ENCODE results near the gene FOXA3.
"Not testable (repeated sequence)": the region's sequence is repeated elsewhere in the genome, so short reads cannot be mapped to it uniquely, and the experiment has no call there.

Gene FOXA3

DNA sequence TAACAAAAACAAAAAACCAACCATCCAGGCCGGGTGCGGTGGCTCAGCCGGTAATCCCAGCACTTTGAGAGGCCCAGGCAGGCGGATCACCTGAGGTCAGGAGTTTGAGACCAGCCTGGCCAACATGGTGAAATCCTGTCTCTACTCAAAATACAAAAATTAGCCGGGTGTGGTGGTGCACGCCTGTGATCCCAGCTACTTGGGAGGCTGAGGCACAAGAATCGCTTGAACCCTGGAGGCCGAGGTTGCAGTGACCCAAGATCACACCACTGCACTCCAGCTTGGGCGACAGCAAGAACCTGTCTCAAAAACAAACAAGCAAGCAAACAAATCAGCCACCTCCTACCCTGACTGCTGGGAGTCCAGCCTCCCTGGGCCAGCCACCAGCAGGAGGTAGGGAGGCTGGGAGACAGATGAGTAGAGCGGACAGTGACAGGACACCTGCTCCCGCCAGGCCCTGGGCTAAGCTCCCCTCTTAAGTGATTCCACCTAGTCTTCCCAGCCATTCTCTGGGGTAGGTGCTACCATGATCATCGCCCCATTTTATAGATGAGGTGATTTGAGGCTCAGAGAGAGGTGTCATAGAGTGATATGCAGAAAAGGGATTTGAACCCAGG, 32.0 kb downstream of the FOXA3 start:
- DNase-seq: not testable (repeated sequence)

GRCh38 chr19:45897261-45897812, 33.2 kb downstream of the FOXA3 start:
- DNase-seq: no peak

- no peak for DNase-seq
Measured at GRCh38 chr19:45899253-45899652, 35.1 kb downstream of the FOXA3 start.

DNA sequence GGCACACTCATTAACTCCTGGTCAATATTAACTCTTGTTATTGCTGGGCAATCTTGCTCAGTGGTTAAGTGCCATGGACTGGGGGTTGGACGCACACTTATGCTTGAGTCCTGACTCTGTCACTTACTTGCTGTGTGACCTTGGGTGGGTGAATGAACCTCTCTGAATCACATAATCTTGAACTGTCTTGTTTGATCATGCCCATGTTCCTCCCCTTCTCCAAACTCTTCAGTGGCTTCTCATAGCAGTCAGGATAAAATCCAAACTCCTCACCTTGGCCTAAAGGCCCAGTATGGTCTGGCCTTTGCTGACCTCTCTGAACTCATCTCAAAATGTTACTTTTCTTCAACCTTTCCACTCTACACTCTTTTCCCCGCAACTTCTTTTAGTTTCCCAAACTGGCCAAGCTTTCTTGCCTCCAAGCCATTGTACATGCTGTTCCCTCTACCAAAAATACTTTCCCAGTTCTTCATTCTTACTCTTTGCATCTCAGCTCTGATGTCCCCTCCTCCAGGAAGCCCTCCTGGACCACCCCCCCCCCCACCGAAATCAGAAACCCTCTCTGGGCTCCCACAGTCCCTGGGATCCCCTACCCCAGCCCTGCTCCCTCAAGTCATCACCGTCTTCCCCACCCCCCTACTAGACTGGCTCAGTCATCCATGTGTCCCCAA, 35.9 kb downstream of the FOXA3 start:
- DNase-seq: no peak

- no peak for DNase-seq
Measured at GRCh38 chr19:45900738-45901431, 36.8 kb downstream of the FOXA3 start.

- DNase-seq: peak; percentile 45
Measured at GRCh38 chr19:45901432-45901911, 37.3 kb downstream of the FOXA3 start.

- no peak for DNase-seq
Measured at GRCh38 chr19:45901912-45902650, 38.0 kb downstream of the FOXA3 start, which contains the start of gene MYPOP. MYPOP (minus strand) TSS chr19:45902613; CDS start chr19:45901773, 840 bp downstream.

- peak; percentile 100 for DNase-seq
Measured at GRCh38 chr19:45902651-45903625, 38.8 kb downstream of the FOXA3 start.

DNA sequence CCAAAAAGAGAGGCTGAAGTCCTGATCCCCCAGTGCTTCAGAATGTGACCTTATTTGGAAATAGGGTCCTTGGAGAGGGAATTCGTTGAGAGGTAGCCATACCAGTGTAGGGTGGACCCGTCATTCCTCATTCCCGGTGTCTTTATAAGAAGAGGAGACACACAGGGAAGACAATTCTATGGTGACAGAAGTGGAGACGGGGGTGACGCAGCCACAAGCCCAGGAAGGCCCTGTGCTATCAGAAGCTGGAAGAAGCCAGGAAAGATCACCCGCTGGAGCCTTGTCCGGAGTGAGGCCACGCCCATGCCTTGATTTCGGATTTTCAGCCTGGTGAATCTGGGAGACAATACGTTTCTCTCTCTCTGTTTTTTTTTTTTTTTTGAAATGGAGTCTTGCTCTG, 40.9 kb downstream of the FOXA3 start:
- DNase-seq: no peak

DNA sequence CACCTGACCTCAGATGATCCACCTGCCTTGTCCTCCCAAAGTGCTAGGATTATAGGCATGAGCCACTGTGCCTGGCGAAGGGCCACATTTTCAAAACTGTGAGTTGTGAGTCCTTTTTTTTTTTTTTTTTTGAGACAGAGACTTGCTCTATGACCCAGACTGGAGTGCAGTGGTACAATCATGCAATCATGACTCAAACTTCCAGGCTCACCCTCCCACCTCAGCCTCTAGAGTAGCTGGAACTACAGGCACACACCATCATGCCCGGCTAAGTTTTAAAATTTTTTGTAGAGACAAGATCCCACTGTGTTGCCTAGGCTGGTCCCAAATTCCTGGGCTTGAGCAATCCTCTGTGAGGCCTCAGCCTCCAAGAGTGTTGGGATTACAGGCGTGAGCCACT, 42.1 kb downstream of the FOXA3 start:
- no peak for DNase-seq

DNA sequence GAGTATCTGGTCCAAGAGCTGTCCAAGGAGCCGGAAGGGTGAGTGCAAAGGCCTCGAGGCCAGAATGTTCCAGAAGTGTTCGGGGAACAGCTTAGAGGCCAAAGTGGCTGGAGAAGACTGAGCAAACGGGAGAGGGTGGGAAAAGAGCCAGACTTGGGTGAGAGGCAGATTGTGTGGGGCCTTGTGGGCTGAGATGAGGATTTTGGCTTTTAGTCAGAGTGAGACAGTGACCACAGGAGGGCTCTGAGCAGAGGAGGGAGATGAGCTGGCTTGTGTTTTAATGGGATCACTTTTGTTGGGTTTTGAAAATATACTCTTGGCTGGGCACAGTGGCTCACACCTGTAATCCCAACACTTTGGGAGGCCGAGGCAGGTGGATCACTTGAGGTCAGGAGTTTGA, 44.8 kb downstream of the FOXA3 start:
- DNase-seq: peak; percentile 23

GRCh38 chr19:45911291-45911690, 47.2 kb downstream of the FOXA3 start:
- no peak for DNase-seq

DNA sequence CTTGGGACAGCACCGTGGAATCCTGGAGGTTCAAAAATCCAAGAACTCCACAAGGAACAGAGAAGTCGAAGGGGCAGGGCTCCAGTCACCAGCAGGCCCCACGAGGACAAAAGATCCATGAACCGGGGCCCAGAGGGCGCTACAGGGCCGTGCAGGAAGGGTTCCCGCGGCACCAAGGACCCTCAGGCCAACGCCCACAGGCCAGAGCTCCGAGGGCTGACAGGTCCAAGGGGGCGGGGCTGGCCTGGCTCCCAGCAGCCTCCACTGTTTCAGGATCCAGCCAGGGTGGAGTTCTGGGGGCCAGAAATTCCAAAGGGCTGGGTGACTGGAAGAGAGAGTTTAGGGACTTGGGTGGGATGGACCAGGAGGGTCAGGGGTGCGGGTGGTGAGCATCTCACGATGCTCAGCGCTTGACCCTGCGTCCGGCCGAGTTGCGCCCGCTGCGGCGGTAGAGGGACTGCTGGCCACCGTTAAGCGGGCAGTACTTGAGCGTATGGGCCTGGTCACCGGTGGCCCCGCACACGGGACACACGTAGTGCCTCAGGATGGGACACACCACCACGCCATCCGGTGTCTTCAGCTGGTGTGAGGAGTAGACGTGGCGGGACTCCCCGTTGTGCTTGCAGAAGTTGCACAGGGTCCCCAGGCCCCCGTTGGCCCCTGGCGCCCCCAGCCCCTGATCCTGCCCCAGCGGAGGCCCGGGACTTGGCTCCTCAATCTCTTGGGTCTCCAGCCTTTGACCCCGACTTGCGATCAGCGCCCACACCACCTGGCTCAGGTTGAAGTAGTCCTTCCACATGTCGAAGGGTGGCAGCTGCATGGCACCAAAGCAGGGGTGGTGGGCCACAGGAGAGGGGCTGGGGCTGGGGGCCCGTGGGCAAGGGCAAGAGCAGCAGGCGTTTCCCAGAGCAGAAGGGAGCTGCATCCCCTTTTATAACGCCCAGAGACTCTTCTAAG, 50.0 kb downstream of the FOXA3 start, which contains the start of gene NANOS2:
Gene NANOS2, minus strand, starts transcription at position 905 of the 957 bp plus-strand sequence. Its CDS starts 85 bp downstream, at position 820.
- peak; percentile 31 for DNase-seq

GRCh38 chr19:45917421-45918091, 53.4 kb downstream of the FOXA3 start:
- DNase-seq: peak; percentile 68

GRCh38 chr19:45918721-45919120, 54.6 kb downstream of the FOXA3 start:
- DNase-seq: peak; percentile 43

GRCh38 chr19:45919678-45920077, 55.6 kb downstream of the FOXA3 start:
- no peak for DNase-seq

GRCh38 chr19:45920458-45920857, 56.3 kb downstream of the FOXA3 start:
- DNase-seq: peak; percentile 51

- no peak for DNase-seq
Measured at GRCh38 chr19:45922281-45922680, 58.2 kb downstream of the FOXA3 start.

Measured in activated CD4-positive, alpha-beta T cell treated with anti-CD3 and anti-CD28 coated beads, Interleukin-10, Interleukin-2, amounts not matched to agents 100 ng/mL and 50 ng/mL, durations not matched to agents 16 hours and 8 hours (primary cell).